HG02623 (cell line): ENCODE data around the gene CDH4.

ENCODE experiments used
- ATAC-seq: cut with Tn5 transposase; IDR thresholded peaks from one replicate; pipeline ENCODE4 v1.9.1; 2021; ENCODE audit warnings: moderate library complexity; ENCODE audit not compliant: unreplicated experiment

CDH4 gene

GRCh38 chr20:61619751-61620150 lies 367.7 kb downstream of the CDH4 start:
- ATAC-seq: no peak

DNA sequence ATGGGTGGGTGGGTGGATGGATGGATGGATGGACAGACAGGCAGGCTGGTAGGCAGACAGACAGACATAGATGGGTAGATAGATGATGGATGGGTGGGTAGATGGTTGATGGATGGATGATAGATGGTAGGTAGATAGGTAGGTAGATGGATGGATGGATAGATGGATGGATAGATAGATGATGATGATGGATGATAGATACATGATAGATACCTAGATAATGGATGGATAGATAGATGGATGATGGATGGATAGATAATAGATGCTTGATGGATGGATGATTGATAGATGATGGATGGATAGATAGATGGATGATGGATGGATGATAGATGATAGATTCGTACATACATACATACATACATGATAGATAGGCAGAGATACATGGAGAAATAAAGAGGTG lies 368.1 kb downstream of the CDH4 start:
- ATAC-seq: no peak

- no peak for ATAC-seq
Measured at GRCh38 chr20:61621035-61621730, 369.1 kb downstream of the CDH4 start.

- no peak for ATAC-seq
Measured at GRCh38 chr20:61621852-61622251, 369.8 kb downstream of the CDH4 start.

DNA sequence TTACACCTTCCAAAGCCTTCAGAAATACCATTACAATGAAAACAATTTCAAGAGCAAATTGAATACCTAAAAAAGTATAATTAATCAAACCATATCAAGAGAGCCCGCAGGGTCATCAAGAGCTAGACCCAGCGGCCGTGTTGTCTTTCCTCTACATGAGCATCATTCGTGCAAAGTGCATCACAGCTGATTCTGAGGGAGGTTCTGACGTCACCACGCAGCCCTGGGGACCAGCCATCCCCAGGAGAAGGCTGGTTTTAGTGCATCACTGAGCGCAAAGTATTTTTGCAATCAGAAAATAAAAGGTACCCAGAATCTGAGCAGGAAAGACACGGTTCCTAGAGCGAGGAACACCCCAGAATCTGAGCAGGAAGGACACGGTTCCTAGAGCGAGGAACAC lies 371.4 kb downstream of the CDH4 start:
- no peak for ATAC-seq

GRCh38 chr20:61625246-61625645 lies 373.2 kb downstream of the CDH4 start:
- ATAC-seq: no peak

DNA sequence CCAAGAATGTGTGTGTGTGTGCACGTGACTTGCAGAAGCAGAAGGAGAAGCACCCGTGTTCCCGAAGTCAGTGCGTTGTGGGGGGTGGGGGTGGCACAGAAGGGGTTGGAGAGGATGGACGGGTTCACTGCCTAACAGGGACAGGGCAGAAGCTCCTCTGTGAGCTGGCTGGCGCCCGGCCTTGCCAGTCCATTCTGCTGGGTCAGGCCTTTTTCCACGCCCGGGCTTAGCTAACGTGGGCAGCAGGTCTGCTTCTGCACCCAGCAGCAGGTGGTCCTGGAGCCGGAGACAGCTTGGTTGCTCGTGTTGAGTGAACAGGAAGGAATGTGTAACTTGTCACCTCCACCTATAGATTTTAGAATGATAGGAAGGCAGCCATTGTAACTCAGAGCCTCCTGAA lies 374.4 kb downstream of the CDH4 start:
- no peak for ATAC-seq

DNA sequence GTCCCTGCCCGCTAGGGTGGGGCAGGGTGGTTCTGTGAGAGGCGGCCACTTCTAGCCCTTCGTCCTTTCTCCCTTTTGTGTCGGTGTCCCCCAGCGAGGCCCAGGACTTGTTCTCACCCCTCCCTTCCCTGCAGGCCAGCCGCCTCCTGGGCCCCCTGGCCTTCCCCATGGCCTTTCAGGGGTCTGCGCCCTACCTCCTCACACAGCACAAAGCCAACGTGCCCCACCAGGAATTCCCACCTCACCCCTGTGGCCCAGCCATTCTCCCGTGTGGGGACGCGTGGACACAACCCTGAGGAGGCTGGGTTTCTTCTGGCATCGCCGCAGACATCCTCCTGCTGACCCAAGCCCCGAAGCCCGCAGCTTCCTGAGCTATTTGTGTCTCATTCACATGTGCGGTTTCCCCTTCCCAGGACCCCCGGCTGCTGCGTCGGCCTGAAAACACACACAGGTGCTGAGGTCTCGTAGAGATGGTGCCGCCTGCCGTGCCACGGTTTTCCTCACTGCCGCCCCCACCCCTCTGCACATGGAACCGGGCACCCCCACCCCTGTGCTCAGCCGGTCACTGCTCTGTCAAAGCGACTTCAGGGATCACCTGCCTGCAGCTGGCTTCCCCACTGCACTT lies 375.8 kb downstream of the CDH4 start:
- no peak for ATAC-seq

GRCh38 chr20:61628480-61628879 lies 376.4 kb downstream of the CDH4 start:
- no peak for ATAC-seq

- no peak for ATAC-seq
Measured at GRCh38 chr20:61628901-61629601, 377.0 kb downstream of the CDH4 start.

GRCh38 chr20:61629602-61630390 lies 377.7 kb downstream of the CDH4 start:
- ATAC-seq: no peak

- ATAC-seq: no peak
Measured at GRCh38 chr20:61630391-61630650, 378.3 kb downstream of the CDH4 start.

DNA sequence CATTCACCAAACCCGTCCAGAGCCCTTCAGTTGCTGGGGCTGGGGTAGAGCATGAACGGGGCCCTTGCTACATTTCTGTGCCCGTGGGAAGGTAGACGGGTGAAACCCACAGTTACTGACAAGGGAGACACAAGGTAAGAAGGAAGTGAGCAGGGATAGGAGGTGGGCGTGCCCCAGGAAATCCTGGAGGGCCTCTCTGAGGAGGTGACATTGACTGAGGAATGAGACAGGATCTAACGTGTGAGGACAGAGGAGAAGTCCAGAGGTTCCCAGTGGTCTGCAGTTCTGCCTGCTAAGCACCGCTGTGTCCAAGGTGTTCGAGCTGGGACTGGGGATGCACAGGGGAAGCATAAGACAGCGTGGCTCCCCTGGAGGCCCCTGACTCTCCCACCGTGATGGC lies 378.8 kb downstream of the CDH4 start:
- no peak for ATAC-seq

DNA sequence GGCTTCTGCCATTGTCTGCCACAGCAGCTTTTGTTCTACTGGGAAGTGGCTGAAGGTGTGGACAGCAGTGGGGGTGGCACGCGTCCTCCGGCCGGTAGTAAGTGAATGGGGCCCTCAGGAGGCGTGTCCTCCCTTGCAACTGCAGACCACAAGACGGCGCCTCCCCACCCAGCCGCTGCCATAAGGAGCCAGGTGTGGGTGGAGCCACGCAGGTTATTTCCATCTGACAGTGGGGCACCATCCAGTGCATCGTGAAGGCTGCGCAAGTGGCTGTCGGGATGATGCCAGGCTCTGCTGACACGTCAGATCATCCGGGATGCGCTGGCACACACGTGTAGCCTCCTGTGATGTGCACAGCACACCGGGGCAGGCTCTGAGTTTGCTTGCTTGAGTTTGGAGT lies 379.7 kb downstream of the CDH4 start:
- ATAC-seq: no peak

GRCh38 chr20:61633004-61633403 lies 380.9 kb downstream of the CDH4 start:
- ATAC-seq: no peak

DNA sequence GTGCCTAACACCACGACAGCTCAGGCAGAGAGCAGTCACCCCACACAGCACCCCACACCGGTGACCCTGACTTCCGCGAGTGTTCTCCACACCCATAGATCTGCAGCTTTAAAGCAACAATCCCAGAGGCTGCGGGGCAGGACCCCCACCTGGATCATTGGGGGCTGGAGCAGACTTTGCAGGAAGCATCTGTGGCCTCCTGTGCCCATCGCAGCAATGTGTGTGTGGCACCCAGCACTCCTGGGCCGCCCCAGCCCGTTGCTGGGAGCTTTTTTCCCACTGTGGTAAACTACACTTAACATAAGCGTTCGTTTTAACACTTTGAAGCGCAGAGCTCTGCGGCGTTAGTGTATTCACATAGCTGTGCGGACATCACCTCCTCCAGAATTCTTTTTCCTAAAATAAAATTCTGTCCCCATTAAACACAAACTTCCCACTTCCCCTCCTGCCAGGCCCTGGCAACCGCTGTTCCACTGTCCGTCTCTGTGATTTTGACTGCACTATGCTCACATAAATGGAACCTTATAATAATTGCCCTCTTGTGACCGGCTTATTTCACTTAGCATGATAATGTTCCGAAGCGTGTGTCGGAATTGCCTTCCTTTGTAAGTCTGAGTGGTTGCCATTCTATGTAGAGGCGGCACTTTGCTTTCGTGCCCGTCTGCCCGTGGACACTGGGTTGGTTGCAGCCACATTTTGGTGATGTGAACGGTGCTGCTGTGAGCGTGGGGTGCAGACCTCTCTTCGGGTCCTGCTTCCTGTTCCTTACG lies 382.5 kb downstream of the CDH4 start:
- no peak for ATAC-seq

- ATAC-seq: no peak
Measured at GRCh38 chr20:61635721-61636455, 383.8 kb downstream of the CDH4 start.

- no peak for ATAC-seq
Measured at GRCh38 chr20:61636531-61637116, 384.6 kb downstream of the CDH4 start.

DNA sequence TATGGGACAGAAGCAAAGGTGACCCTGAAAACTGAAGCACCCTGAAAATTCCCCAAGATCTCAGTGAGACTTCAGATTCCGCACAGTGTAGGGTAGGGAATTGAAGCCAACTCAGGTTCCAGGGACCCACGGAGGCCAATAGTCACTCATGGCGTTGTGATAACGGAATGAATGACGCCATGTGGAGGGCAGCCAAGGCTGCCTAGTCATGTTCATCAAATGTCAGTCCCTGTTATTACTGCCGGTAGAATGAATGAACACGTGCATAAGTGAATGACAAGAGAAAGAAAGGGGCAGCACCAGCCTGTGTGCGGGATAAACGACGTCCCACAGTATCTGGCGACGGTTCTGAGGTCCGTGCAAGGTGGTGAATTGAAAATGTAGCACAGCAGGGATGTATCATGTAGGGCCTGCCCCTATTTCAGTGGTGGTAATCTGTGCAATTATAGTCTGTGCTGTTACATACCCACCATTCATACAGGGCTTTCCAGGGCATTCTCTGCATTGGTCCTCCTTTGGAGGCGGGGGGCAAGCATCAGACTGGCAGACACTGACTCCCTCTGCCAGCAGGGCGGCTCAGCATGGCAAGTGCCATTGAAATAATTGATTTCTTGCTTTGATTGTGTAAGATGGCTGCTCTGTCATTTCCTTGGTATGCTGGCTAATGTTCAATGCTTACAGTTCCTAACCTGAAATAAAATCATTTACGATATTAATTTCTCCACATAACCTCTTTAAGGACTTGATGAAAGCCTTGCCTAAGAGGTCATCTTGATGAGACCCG lies 386.9 kb downstream of the CDH4 start:
- no peak for ATAC-seq
